HG02623 (cell line): Measurements from ENCODE around the gene ANKRD10.

ENCODE experiments used
- ATAC-seq: cut with Tn5 transposase; IDR thresholded peaks from one replicate; pipeline ENCODE4 v1.9.1; 2021; ENCODE audit warnings: moderate library complexity; ENCODE audit not compliant: unreplicated experiment

ANKRD10 gene

GRCh38 chr13:110834572-110834971 is 80.3 kb downstream of the ANKRD10 start:
- ATAC-seq = no peak

GRCh38 chr13:110832531-110832930 is 82.3 kb downstream of the ANKRD10 start:
- ATAC-seq = no peak

- ATAC-seq = no peak
These were observed 82.7 kb downstream of the ANKRD10 start for GRCh38 chr13:110832205-110832479.

- ATAC-seq = no peak
These were observed 83.2 kb downstream of the ANKRD10 start for GRCh38 chr13:110831437-110832204.

GRCh38 chr13:110830800-110831371 is 84.0 kb downstream of the ANKRD10 start:
- ATAC-seq = no peak

GRCh38 chr13:110830331-110830730 is 84.5 kb downstream of the ANKRD10 start:
- no peak for ATAC-seq

GRCh38 chr13:110829486-110829885 is 85.4 kb downstream of the ANKRD10 start:
- ATAC-seq = no peak

- no peak for ATAC-seq
These were observed 86.2 kb downstream of the ANKRD10 start for GRCh38 chr13:110828705-110829104.
